Activated T-helper 1 cell treated with Interleukin-2 at 50 U/mL for 16 hours (primary cell): ENCODE measurements around the gene WDR13.
"Not testable (repeated sequence)": the region's sequence is repeated elsewhere in the genome, so short reads cannot be mapped to it uniquely, and the experiment has no call there.

Source experiments
- DNase-seq: peaks from one replicate; pipeline ENCODE4 v3.0.0-alpha.2; 2020; ENCODE audit warnings: low read depth

Gene WDR13

GRCh38 chrX:48597353-48598264 lies at the start of gene WDR13:
WDR13 (plus strand) TSS chrX:48597492; CDS start chrX:48597997, 505 bp downstream.
- peak; percentile 82 for DNase-seq

GRCh38 chrX:48548871-48549270 lies 48.4 kb upstream of the WDR13 start:
- no peak for DNase-seq

- not testable (repeated sequence) for DNase-seq
These were observed 41.5 kb upstream of the WDR13 start for GRCh38 chrX:48555731-48556325.

GRCh38 chrX:48558271-48558670 lies 39.0 kb upstream of the WDR13 start:
- no peak for DNase-seq

GRCh38 chrX:48559636-48560035 lies 37.7 kb upstream of the WDR13 start:
- DNase-seq: no peak

- DNase-seq: no peak
These were observed 37.2 kb upstream of the WDR13 start for GRCh38 chrX:48560056-48560455.

GRCh38 chrX:48560681-48561080 lies 36.6 kb upstream of the WDR13 start:
- no peak for DNase-seq

- no peak for DNase-seq
These were observed 27.3 kb upstream of the WDR13 start for GRCh38 chrX:48569958-48570357.

GRCh38 chrX:48573690-48574269 lies 23.5 kb upstream of the WDR13 start:
- DNase-seq: no peak

- peak; percentile 84 for DNase-seq
These were observed 22.7 kb upstream of the WDR13 start, which contains the start of gene RBM3 for GRCh38 chrX:48574270-48575266. RBM3 (plus strand) TSS chrX:48574484; CDS start chrX:48575181, 697 bp downstream.

GRCh38 chrX:48575642-48576041 lies 21.6 kb upstream of the WDR13 start:
- no peak for DNase-seq

- DNase-seq: no peak
These were observed 21.2 kb upstream of the WDR13 start for GRCh38 chrX:48576108-48576507.

- no peak for DNase-seq
These were observed 18.6 kb upstream of the WDR13 start for GRCh38 chrX:48578661-48579128.

GRCh38 chrX:48579259-48579658 lies 18.0 kb upstream of the WDR13 start:
- no peak for DNase-seq

- DNase-seq: no peak
These were observed 16.6 kb upstream of the WDR13 start for GRCh38 chrX:48580662-48581061.

GRCh38 chrX:48584698-48585097 lies 12.6 kb upstream of the WDR13 start:
- DNase-seq: no peak

GRCh38 chrX:48589482-48590162 lies 7.7 kb upstream of the WDR13 start:
- no peak for DNase-seq

- DNase-seq: no peak
These were observed 6.8 kb upstream of the WDR13 start for GRCh38 chrX:48590203-48591103.

- no peak for DNase-seq
These were observed 6.0 kb upstream of the WDR13 start for GRCh38 chrX:48591255-48591791.

GRCh38 chrX:48592971-48593370 lies 4.3 kb upstream of the WDR13 start:
- DNase-seq: no peak
